ENCODE measurements around the gene KRTAP4-7. TPM values are rescaled to one million over a fixed set of nuclear protein-coding genes. Genes with fewer than 3 reads are reported as not detected.

The KRTAP4-7 gene
- not detected in 2 replicates for total RNA-seq

DNA sequence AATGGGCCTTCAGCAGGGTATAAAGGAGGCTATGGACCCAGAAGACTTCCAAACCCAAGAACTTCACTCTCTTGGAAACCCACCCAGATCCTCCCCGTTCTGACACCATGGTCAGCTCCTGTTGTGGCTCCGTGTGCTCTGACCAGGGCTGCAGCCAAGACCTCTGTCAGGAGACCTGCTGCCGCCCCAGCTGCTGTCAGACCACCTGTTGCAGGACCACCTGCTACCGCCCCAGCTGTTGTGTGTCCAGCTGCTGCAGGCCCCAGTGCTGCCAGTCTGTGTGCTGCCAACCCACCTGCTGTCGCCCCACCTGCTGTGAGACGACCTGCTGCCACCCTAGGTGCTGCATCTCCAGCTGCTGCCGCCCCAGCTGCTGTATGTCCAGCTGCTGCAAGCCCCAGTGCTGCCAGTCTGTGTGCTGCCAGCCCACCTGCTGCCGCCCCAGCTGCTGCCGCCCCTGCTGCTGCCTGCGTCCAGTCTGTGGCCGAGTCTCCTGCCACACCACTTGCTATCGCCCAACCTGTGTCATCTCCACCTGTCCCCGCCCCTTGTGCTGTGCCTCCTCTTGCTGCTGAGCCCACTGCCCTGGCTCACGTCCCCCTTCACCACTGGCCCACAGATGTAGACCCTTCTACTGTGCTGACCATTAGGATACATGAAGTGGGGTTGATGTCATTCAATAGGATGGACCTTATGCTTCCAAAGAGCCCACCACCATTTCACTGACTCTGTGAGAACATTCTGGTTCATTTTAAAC, at the start of gene KRTAP4-7:
TSS of gene KRTAP4-7 (plus strand) at position 51 of the 757 bp plus-strand sequence. CDS start at position 108, 57 bp downstream.

DNA sequence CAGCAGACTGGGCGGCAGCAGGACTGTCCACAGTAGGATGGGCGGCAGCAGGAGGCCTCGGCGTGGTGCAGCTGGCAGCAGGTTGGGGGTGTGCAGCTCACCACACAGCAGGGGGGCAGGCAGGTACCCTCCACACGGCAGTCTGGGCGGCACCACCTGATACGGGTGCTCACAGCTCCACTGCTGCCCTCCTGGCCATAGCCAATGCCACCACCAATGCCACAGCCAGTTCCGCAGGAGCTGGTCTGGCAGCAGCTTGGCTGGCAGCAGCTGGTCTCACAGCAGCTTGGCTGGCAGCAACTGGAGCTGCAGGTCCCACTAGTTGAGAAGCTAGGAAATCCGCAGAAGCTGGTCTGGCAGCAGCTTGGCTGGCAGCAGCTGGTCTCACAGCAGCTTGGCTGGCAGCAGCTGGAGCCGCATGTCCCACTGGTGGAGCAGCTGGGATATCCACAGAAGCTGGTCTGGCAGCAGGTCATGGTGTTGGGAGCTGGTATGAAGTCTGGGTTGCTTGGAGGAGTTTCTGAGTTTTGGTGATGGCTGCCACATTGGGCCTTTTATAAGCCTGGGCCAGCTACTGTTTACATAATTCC, 49.5 kb upstream of the KRTAP4-7 start, which contains the start of gene KRTAP1-3:
TSS of gene KRTAP1-3 (minus strand) at position 529 of the 590 bp plus-strand sequence. CDS start at position 476, 53 bp downstream.

DNA sequence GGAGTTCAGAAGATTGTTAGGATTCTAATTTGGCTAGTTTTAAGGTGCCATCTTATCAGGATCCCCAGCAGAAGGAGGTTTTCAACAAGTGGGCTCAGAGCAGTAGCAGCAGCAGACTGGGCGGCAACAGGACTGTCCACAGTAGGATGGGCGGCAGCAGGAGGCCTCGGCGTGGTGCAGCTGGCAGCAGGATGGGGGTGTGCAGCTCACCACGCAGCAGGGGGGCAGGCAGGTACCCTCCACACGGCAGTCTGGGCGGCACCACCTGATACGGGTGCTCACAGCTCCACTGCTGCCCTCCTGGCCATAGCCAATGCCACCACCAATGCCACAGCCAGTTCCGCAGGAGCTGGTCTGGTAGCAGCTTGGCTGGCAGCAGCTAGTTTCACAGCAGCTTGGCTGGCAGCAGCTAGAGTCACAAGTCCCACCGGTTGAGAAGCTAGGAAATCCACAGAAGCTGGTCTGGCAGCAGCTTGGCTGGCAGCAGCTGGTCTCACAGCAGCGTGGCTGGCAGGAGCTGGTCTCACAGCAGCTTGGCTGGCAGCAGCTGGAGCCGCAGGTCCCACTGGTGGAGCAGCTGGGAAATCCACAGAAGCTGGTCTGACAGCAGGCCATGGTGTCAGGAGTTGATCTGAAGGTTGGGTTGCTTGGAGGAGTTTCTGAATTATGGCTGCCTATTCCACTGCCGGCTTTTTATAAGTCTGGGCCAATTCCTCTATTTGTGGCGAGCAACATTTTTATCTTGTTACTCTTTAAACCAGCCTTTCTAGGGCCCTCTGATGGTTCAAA, 43.0 kb upstream of the KRTAP4-7 start, which contains the start of gene KRTAP1-1:
TSS of gene KRTAP1-1 (minus strand) at position 668 of the 789 bp plus-strand sequence. CDS start at position 615, 53 bp downstream.

DNA sequence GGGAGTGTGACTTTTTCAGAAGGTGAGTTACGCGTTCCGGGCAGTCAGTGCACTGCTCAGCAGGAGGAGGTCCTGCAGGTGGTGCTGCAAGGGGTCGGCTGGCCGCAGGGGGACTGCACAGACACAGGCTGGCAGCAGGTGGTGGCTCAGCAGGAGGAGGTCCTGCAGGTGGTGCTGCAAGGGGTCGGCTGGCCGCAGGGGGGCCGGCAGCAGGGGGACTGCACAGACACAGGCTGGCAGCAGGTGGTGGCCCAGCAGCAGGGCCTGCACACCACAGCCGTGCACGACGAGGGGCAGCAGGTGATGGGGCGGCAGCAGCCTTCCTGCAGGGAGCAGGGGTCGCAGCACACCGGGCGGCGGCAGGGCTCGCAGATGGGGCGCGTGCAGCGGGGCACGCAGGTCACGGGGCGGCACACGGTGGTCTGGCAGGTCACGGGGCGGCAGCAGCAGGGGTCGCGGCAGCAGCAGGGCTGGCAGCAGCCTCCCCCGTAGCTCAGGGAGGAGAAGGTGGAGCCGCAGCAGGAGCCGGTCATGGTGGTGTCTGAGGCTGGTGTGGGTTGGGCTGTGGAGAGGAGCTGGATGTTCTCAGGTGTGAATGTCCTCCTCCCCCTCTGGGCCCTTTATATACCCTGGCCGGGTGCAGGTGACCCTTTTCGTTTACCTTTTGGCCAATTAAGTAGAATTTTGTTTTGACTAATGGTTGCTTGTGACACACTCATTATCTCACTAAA, 37.0 kb upstream of the KRTAP4-7 start, which contains the start of gene KRTAP2-1:
TSS of gene KRTAP2-1 (minus strand) at position 582 of the 731 bp plus-strand sequence. CDS start at position 533, 49 bp downstream.

DNA sequence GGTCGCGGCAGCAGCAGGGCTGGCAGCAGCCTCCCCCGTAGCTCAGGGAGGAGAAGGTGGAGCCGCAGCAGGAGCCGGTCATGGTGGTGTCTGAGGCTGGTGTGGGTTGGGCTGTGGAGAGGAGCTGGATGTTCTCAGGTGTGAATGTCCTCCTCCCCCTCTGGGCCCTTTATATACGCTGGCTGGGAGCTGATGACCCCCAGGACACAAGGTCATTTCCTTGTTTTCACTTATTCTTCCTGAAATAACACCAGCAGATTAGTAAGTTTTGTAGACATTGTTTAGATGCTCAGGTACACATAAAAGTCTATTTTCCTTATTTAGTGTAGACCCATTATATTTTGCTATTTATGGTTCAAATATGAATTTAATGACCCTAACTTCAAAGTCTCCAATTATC, 28.8 kb upstream of the KRTAP4-7 start, which contains the start of gene KRTAP2-2:
TSS of gene KRTAP2-2 (minus strand) at position 101 of the 400 bp plus-strand sequence. CDS start at position 82, 19 bp downstream.

DNA sequence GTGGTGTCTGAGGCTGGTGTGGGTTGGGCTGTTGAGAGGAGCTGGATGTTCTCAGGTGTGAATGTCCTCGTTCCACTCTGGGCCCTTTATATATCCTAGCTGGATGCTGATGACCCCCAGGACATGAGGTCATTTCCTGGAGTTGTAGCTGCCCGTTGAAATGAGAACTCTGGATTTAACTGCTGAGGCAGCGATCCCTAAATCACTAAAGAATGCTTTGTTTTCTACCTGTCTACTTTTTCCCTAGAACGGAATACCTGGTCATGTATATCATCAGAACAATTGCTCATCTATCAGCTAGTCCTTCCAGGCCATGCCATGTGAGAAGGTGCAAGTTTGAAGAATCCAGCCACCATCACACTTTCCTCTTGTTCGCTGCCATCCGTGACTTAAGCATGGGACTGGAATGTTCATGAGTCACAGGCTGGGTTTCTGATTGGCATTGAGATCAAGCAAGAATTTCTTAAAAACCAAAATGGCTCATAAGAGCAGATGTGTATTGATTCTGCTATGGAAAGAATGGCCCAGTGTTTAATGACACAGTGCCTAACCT, 23.8 kb upstream of the KRTAP4-7 start, which contains the start of gene KRTAP2-3:
TSS of gene KRTAP2-3 (minus strand) at position 63 of the 553 bp plus-strand sequence. CDS start 64 bp downstream, outside the sequence.

DNA sequence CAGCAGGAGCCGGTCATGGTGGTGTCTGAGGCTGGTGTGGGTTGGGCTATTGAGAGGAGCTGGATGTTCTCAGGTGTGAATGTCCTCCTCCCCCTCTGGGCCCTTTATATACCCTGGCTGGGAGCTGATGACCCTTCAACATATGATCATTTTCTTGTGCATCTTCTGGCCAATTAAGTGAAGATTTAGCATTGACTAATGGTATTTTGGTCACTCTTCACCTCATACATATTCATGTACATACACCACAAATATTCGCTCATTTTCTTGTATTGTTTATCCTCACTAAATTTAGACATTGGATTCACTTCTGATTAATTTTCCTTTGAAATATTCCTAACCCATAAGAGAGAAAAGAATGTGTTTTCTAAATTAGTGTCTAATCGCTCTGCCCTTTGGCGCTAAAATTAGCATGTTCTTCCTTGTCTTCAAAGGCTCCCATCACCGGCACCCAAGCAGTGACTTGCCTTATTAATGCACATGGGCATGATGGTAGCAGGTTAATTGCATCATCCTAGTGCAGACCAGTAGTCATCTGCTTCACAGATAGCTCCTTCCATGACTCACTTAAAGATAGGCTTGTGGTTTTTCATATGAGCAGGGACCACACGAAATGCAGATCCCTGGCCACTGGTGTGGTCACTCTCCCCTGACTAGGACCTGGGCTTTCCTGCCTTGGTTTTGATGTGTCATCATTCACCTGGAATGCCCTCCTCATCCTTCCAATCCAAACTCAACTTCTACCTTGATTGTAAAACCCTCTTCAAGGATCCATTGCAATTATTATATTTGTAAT, 17.9 kb upstream of the KRTAP4-7 start, which contains the start of gene KRTAP2-4:
TSS of gene KRTAP2-4 (minus strand) at position 51 of the 796 bp plus-strand sequence. CDS start at position 17, 34 bp downstream.

DNA sequence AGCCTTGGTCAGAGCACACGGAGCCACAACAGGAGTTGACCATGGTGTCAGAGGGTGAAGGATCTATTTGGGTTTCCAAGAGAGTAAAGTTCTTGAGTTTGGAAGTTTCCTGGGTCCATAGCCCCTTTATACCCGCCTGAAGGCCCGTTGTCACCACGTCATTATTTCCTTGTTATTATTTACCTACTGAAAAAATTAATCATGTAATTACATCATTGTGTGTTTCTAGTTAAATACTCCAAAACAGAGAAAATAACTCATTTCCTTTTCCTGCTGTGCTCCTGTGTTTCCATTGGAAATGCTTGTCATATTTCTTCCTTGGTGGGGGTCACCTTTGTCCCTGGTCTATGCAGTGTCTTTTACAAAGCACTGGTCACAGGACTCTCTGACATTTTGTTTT, 14.1 kb downstream of the KRTAP4-7 start, which contains the start of gene KRTAP4-8:
TSS of gene KRTAP4-8 (minus strand) at position 101 of the 400 bp plus-strand sequence. CDS start at position 43, 58 bp downstream.

DNA sequence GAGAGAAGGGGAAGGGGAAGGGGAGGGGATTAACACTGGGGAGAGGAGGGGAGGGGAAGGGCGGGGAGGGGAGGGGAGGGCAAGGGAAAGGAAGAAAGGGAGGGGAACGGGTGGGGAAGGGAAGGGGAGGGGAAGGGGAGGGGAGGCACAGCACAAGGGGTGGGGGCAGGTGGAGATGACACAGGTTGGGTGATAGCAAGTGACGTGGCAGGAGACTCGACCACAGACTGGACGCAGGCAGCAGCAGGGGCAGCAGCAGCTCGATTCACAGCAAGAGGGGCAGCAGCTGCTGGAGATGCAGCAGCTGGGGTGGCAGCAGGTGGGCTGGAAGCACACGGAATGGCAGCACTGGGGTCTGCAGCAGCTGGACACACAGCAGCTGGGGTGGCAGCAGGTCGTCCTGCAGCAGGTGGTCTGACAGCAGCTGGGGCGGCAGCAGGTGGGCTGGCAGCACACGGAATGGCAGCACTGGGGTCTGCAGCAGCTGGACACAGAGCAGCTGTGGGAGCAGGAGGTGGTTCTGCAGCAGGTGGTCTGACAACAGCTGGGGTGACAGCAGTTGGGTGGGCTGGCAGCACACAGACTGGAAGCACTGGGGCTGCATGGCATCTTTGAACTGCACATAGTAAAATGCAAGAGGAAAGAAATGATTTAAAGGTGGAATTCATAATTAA, 17.8 kb downstream of the KRTAP4-7 start, which contains the start of gene KRTAP4-16:
TSS of gene KRTAP4-16 (minus strand) at position 624 of the 674 bp plus-strand sequence. CDS start at position 624, 0 bp downstream.

DNA sequence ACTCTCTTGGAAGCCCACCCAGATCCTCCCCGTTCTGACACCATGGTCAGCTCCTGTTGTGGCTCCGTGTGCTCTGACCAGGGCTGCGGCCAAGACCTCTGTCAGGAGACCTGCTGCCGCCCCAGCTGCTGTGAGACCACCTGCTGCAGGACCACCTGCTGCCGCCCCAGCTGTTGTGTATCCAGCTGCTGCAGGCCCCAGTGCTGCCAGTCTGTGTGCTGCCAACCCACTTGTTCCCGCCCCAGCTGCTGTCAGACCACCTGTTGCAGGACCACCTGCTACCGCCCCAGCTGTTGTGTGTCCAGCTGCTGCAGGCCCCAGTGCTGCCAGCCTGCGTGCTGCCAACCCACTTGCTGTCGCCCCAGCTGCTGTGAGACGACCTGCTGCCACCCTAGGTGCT, 21.4 kb downstream of the KRTAP4-7 start, which contains the start of gene KRTAP4-9:
TSS of gene KRTAP4-9 (plus strand) at position 43 of the 400 bp plus-strand sequence. CDS start at position 43, 0 bp downstream.

DNA sequence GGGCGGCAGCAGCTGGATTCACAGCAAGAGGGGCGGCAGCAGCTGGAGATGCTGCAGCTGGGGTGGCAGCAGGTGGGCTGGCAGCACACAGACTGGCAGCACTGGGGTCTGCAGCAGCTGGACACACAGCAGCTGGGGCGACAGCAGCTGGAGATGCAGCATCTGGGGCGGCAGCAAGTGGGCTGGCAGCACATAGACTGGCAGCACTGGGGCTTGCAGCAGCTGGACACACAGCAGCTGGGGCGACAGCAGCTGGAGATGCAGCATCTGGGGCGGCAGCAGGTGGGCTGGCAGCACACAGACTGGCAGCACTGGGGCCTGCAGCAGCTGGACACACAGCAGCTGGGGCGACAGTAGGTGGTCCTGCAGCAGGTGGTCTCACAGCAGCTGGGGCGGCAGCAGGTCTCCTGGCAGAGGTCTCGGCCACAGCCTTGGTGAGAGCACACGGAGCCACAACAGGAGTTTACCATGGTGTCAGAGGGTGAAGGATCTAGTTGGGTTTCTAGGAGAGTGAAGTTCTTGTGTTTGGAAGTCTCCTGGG, 34.0 kb downstream of the KRTAP4-7 start, which contains the start of gene KRTAP4-11:
TSS of gene KRTAP4-11 (minus strand) at position 528 of the 541 bp plus-strand sequence. CDS start at position 470, 58 bp downstream.

DNA sequence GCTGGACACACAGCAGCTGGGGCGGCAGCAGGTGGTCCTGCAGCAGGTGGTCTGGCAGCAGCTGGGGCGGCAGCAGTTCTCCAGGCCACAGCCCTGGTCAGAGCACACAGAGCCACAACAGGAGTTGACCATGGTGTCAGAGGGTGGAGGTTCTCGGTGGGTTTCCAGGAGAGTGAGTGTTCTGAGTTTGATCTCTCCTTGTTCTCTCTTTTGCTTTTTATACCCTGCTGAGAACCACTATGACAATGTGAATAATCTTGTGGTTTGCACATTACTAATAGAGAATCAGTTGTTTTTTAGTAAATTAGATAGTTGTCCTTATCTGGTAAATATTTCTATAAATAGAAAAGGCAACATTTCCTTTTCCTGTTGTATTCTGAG, 40.0 kb downstream of the KRTAP4-7 start, which contains the start of gene KRTAP4-12:
TSS of gene KRTAP4-12 (minus strand) at position 192 of the 381 bp plus-strand sequence. CDS start at position 132, 60 bp downstream.

Other genes starting within 250 kb of the KRTAP4-7 start
- gene KRT12, start 216.9 kb upstream of the KRTAP4-7 start, total RNA-seq = not detected in 2 replicates
- gene KRT20, start 198.9 kb upstream of the KRTAP4-7 start, total RNA-seq = not detected in 2 replicates
- not detected in 2 replicates for gene KRT23, start 146.5 kb upstream of the KRTAP4-7 start, total RNA-seq
- gene KRT39, start 117.2 kb upstream of the KRTAP4-7 start, total RNA-seq = not detected in 2 replicates
- gene KRT40, start 99.8 kb upstream of the KRTAP4-7 start, total RNA-seq = not detected in 2 replicates
- not detected in 2 replicates for gene KRTAP3-3, start 90.0 kb upstream of the KRTAP4-7 start, total RNA-seq
- gene KRTAP3-2, start 84.2 kb upstream of the KRTAP4-7 start, total RNA-seq = not detected in 2 replicates
- not detected in 2 replicates for gene KRTAP3-1, start 75.0 kb upstream of the KRTAP4-7 start, total RNA-seq
- not detected in 2 replicates for gene KRTAP1-5, start 56.9 kb upstream of the KRTAP4-7 start, total RNA-seq
- gene KRTAP1-4, start 54.0 kb upstream of the KRTAP4-7 start, total RNA-seq = not detected in 2 replicates
- not detected in 2 replicates for gene KRTAP1-3, start 49.3 kb upstream of the KRTAP4-7 start, total RNA-seq
- gene KRTAP1-1, start 42.7 kb upstream of the KRTAP4-7 start, total RNA-seq = not detected in 2 replicates
- not detected in 2 replicates for gene KRTAP2-1, start 36.8 kb upstream of the KRTAP4-7 start, total RNA-seq
- not detected in 2 replicates for gene KRTAP2-2, start 28.9 kb upstream of the KRTAP4-7 start, total RNA-seq
- gene KRTAP2-3, start 24.0 kb upstream of the KRTAP4-7 start, total RNA-seq = not detected in 2 replicates
- not detected in 2 replicates for gene KRTAP2-4, start 18.3 kb upstream of the KRTAP4-7 start, total RNA-seq
- not detected in 2 replicates for gene KRTAP4-8, start 14.0 kb downstream of the KRTAP4-7 start, total RNA-seq
- gene KRTAP4-16, start 18.1 kb downstream of the KRTAP4-7 start, total RNA-seq = not detected in 2 replicates
- gene KRTAP4-9, start 21.2 kb downstream of the KRTAP4-7 start, total RNA-seq = not detected in 2 replicates
- gene KRTAP4-11, start 34.2 kb downstream of the KRTAP4-7 start, total RNA-seq = not detected in 2 replicates
- gene KRTAP4-12, start 40.0 kb downstream of the KRTAP4-7 start, total RNA-seq = not detected in 2 replicates
- gene KRTAP4-6, start 56.4 kb downstream of the KRTAP4-7 start, total RNA-seq = not detected in 2 replicates
- not detected in 2 replicates for gene KRTAP4-5, start 65.7 kb downstream of the KRTAP4-7 start, total RNA-seq
- not detected in 2 replicates for gene KRTAP4-4, start 76.6 kb downstream of the KRTAP4-7 start, total RNA-seq
- not detected in 2 replicates for gene KRTAP4-3, start 84.1 kb downstream of the KRTAP4-7 start, total RNA-seq
- not detected in 2 replicates for gene KRTAP4-2, start 94.1 kb downstream of the KRTAP4-7 start, total RNA-seq
- gene KRTAP4-1, start 100.8 kb downstream of the KRTAP4-7 start, total RNA-seq = not detected in 2 replicates
- gene KRTAP9-1, start 105.7 kb downstream of the KRTAP4-7 start, total RNA-seq = not detected in 2 replicates
- gene KRTAP9-2, start 142.5 kb downstream of the KRTAP4-7 start, total RNA-seq = not detected in 2 replicates
- not detected in 2 replicates for gene KRTAP9-3, start 148.3 kb downstream of the KRTAP4-7 start, total RNA-seq
- gene KRTAP9-8, start 153.8 kb downstream of the KRTAP4-7 start, total RNA-seq = not detected in 2 replicates
- not detected in 2 replicates for gene KRTAP9-4, start 165.5 kb downstream of the KRTAP4-7 start, total RNA-seq
- gene KRTAP9-9, start 171.2 kb downstream of the KRTAP4-7 start, total RNA-seq = not detected in 2 replicates
- gene KRTAP9-6, start 181.2 kb downstream of the KRTAP4-7 start, total RNA-seq = not detected in 2 replicates
- gene KRTAP9-7, start 191.5 kb downstream of the KRTAP4-7 start, total RNA-seq = not detected in 2 replicates
- gene KRTAP29-1, start 218.7 kb downstream of the KRTAP4-7 start, total RNA-seq = not detected in 2 replicates
- gene KRTAP16-1, start 225.2 kb downstream of the KRTAP4-7 start, total RNA-seq = not detected in 2 replicates
- not detected in 2 replicates for gene KRTAP17-1, start 231.6 kb downstream of the KRTAP4-7 start, total RNA-seq